ENCODE data around the gene KIF12. TPM values are rescaled to one million over a fixed set of nuclear protein-coding genes. Genes with fewer than 3 reads are reported as not detected.
A peak's percentile ranks its signal among the peaks of the same experiment; 100 is the strongest.

The KIF12 gene
- total and polyA plus RNA-seq, 2 of the 13 experiments (the other 11 are each of a cell fraction or from before 2014, with no cell fraction given), result 1.8 to 12.5 TPM

DNA sequence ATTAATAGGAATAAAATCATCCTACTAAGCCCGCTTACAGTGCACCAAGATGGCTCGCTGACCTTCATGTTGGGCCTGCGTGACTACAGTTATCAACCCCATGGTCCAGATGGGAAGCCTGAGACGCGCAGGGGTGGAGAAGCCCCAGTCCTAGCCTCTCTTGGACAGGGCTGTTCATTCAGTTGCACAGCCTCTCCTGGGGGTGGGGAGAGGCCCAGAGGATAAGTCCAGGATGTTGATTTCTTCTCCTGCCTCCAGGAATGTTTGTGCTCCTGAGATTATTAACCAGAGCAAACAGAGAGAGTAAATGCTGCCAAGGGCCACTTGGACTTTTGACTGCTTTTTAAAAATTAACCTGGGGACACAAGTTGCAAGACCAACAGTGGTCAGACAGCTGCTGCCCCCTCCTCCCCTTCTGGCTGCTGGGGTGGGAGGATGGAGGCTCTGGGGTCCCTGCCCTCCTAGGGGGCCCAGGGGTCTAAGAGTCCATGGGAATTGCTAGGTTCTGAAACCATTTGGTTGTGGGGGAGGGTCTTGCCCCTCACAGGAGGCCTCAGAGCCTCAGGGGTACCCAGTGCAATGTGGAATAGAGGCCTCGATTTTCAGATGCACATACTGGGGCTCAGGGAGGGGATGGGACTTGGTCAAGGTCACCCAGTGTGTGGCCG, 18.2 kb downstream of the KIF12 start (continued):
- TF ChIP-seq, protein P1, sequence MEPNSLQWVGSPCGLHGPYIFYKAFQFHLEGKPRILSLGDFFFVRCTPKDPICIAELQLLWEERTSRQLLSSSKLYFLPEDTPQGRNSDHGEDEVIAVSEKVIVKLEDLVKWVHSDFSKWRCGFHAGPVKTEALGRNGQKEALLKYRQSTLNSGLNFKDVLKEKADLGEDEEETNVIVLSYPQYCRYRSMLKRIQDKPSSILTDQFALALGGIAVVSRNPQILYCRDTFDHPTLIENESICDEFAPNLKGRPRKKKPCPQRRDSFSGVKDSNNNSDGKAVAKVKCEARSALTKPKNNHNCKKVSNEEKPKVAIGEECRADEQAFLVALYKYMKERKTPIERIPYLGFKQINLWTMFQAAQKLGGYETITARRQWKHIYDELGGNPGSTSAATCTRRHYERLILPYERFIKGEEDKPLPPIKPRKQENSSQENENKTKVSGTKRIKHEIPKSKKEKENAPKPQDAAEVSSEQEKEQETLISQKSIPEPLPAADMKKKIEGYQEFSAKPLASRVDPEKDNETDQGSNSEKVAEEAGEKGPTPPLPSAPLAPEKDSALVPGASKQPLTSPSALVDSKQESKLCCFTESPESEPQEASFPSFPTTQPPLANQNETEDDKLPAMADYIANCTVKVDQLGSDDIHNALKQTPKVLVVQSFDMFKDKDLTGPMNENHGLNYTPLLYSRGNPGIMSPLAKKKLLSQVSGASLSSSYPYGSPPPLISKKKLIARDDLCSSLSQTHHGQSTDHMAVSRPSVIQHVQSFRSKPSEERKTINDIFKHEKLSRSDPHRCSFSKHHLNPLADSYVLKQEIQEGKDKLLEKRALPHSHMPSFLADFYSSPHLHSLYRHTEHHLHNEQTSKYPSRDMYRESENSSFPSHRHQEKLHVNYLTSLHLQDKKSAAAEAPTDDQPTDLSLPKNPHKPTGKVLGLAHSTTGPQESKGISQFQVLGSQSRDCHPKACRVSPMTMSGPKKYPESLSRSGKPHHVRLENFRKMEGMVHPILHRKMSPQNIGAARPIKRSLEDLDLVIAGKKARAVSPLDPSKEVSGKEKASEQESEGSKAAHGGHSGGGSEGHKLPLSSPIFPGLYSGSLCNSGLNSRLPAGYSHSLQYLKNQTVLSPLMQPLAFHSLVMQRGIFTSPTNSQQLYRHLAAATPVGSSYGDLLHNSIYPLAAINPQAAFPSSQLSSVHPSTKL (CRISPR knock-in tag; IDR thresholded peaks at IDR 0.05), result peak; percentile 81
- TF ChIP-seq ZNF557 (CRISPR knock-in tag; IDR thresholded peaks at IDR 0.05) (no peak), CREM (IDR thresholded peaks at IDR 0.05) (peak; percentile 86), CREM (CRISPR knock-in tag; IDR thresholded peaks at IDR 0.05) (no peak), MAFF (IDR thresholded peaks at IDR 0.05; ENCODE audit: low read depth, low read length) (peak; percentile 34), STAT5B (CRISPR knock-in tag; IDR thresholded peaks at IDR 0.05) (peak; percentile 42; the same call in 1 of the 2 replicates), KLF11 (CRISPR knock-in tag; IDR thresholded peaks at IDR 0.05) (no peak; the same call in none of the 2 replicates), ZFP82 (CRISPR knock-in tag; IDR thresholded peaks at IDR 0.05; ENCODE audit: borderline replicate concordance) (no peak), RNF2 (conservative IDR thresholded peaks at IDR 0.05; ENCODE audit: low read depth) (no peak), ZNF317 (CRISPR knock-in tag; IDR thresholded peaks at IDR 0.05) (0 out of 2 replicates have a peak, but pooled peaks have one; percentile 42), ZNF263 (CRISPR knock-in tag; IDR thresholded peaks at IDR 0.05) (peak; percentile 93), HDAC6 (IDR thresholded peaks at IDR 0.05; ENCODE audit: low read depth, low read length) (no peak), FLYWCH1 (CRISPR knock-in tag; IDR thresholded peaks at IDR 0.05) (no peak), MATR3 (CRISPR knock-in tag; IDR thresholded peaks at IDR 0.05) (no peak), ZNF883 (CRISPR knock-in tag; IDR thresholded peaks at IDR 0.05; ENCODE audit: not compliant biosample characterization) (no peak), MTA1 (CRISPR knock-in tag; IDR thresholded peaks at IDR 0.05; ENCODE audit: borderline replicate concordance) (peak; percentile 89), FOSL2 (CRISPR knock-in tag; IDR thresholded peaks at IDR 0.05) (peak; percentile 35; the same call in 1 of the 2 replicates), ZNF549 (CRISPR knock-in tag; IDR thresholded peaks at IDR 0.05) (no peak), SRF (IDR thresholded peaks at IDR 0.05; ENCODE audit: low read depth, low read length) (no peak), FOXJ3 (CRISPR knock-in tag; IDR thresholded peaks at IDR 0.05; ENCODE audit: borderline replicate concordance) (peak; percentile 89), MIER2 (CRISPR knock-in tag; IDR thresholded peaks at IDR 0.05) (peak; percentile 35; the same call in 1 of the 2 replicates), MEIS2 (CRISPR knock-in tag; IDR thresholded peaks at IDR 0.05) (peak; percentile 40; the same call in 1 of the 2 replicates)
- TF ChIP-seq, protein P2, sequence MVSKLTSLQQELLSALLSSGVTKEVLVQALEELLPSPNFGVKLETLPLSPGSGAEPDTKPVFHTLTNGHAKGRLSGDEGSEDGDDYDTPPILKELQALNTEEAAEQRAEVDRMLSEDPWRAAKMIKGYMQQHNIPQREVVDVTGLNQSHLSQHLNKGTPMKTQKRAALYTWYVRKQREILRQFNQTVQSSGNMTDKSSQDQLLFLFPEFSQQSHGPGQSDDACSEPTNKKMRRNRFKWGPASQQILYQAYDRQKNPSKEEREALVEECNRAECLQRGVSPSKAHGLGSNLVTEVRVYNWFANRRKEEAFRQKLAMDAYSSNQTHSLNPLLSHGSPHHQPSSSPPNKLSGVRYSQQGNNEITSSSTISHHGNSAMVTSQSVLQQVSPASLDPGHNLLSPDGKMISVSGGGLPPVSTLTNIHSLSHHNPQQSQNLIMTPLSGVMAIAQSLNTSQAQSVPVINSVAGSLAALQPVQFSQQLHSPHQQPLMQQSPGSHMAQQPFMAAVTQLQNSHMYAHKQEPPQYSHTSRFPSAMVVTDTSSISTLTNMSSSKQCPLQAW (CRISPR knock-in tag; IDR thresholded peaks at IDR 0.05), result peak; percentile 100
- TF ChIP-seq, protein P3, sequence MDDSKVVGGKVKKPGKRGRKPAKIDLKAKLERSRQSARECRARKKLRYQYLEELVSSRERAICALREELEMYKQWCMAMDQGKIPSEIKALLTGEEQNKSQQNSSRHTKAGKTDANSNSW (CRISPR knock-in tag; IDR thresholded peaks at IDR 0.05; ENCODE audit: borderline replicate concordance), result no peak
- TF ChIP-seq, protein P4, sequence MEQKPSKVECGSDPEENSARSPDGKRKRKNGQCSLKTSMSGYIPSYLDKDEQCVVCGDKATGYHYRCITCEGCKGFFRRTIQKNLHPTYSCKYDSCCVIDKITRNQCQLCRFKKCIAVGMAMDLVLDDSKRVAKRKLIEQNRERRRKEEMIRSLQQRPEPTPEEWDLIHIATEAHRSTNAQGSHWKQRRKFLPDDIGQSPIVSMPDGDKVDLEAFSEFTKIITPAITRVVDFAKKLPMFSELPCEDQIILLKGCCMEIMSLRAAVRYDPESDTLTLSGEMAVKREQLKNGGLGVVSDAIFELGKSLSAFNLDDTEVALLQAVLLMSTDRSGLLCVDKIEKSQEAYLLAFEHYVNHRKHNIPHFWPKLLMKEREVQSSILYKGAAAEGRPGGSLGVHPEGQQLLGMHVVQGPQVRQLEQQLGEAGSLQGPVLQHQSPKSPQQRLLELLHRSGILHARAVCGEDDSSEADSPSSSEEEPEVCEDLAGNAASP (CRISPR knock-in tag; IDR thresholded peaks at IDR 0.05; ENCODE audit: borderline replicate concordance), result peak; percentile 81
